Activated T-helper 1 cell treated with anti-CD3 and anti-CD28 coated beads, Interleukin-2, amount 50 U/mL, for 16 hours (primary cell): Measurements from ENCODE around the gene DCAF15.
A peak's percentile ranks its signal among the peaks of the same experiment; 100 is the strongest.

Experiments used
- DNase-seq, 2 donors: peaks; one replicate each; pipeline ENCODE4 v3.0.0-alpha.2; 2020; ENCODE audit warnings: low read depth in 1 of 2, low spot score in 1 of 2

DCAF15 gene

DNA sequence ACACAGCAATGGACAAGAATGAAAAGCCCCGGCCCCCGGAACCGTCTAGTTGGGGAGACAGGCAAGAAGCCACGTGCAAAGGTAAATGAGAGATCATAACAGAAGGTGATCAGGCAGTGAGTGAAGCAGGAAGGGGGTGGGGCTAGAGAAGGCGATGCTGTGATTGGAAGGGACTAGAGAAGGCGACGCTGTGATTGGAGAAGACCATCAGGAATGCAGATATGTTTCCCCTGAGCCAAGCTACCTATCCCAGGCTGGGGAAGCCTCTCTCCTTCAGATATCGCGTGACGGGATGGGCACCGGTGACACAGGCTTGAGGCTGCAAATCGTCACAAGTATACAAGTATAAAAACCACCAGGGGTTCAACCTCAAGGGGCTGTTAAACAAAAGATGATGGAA is 21.8 kb downstream of the DCAF15 start:
- DNase-seq = no peak

DNA sequence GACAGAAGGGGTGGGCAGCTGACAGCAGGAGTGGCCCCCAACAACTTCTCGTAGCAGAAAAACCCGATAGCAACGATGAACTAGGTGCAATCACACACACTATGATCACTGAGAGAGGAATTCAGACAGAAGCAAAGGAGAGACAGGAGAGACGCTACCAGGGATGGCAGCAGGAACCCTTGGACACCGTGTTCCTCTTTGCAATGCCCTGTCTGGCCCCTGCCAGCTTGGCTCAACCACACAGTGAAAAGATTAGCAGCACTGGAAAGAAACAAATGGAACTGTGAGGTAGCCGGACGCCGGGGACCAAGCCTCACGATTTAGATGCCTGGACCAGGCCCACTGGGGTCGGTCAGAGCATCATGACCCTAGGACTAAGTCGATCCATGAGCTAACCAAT is 23.6 kb downstream of the DCAF15 start:
- DNase-seq = no peak

DNA sequence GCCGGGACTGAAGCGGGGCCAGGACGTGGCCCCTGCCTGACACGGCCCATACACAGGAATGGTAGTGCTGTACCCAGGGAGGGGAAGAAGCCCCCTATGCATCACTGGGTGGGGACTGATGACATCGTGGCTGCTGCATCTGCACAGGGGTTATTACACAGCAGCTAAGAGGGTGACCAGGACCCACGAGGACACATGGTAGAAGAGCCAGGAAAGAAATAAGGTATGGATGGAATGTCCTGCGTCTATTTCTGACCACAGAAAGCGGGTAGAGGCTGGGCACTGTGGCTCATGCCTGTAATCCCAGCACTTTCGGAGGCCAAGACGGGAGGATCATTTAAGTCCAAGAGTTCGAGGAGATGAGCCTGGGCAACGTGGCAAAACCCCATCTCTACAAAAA is 24.1 kb downstream of the DCAF15 start:
- no peak for DNase-seq

DNA sequence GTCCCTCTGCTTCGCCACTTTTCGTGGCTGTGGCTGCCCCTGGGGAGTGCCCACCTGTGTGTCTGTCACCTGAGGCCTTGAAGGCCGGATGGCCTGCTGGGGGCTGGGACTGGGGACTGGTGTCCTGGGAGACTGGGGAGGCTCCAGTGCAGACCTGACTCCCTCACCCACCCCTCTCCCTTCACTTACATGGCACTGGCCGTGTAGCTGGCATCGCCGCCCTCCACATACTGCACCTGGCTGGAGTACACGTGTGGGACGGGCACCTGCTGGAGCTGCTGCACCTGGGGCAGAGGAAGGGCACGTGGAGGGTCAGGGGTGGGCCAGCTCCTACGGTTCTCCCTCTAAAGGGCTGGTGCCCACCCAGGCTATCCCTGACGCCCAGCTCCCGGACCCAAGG is 25.5 kb downstream of the DCAF15 start:
- no peak for DNase-seq

DNA sequence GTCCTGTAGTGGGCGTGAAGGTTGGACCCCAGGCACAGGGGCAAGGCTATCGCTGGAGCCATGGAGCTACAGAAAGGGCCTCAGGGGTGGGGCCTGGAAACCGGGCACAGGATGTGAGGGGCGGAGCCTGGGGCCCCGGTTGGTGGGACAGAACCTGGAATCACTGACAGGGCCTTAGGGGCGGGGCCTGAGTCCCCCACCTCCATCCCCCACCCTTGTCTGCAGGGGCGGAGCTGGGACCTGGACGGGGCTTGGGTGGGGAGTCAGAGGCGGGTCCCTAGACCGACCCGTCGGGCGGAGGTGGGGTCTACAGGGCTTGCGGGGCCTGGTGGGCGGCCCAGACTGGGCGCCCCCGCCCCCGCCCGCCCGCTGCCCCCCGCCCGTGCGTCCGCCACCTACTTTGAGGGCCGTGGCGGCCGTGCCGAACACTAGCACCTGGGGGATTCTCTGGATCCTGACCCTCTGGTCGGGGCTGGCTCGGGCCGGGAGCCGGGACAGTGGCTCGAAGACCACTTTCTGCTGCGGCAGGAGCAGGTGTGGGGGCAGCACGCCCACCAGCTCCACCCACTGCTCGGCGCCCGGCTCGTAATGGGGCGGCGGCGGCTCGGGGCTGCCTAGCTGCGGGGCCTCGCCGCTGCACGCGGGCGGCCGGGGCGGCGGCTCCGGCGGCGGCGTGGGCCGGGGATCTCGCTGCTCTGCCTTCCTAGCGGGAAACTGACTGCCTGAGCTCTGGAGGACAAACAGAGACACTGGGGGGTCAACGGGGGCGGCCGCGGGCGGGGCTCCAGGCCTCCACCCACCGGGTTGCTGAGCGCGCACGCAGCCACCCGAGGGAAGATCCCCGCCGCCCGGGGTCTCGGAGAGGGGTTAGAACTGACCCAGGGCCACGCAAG is 26.3 kb downstream of the DCAF15 start:
- DNase-seq = no peak

DNA sequence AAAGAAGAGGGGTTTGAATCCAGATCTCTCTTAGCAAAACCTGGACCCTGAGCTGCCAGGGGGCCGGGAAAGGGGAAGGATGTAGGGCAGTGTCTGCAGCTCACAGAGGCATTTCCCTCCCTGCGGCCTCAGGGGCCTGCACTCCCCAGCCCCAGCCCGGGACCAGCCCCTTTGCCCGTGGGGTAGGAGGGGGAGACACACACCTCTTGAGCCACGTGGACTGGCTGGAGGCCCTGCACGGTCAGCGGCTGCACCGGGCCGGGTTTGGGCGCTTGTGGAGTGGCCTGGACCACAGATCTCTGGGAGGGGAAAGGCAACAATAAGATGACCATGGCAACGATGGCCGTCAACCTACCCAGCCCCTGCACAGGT is 26.9 kb downstream of the DCAF15 start:
- no peak for DNase-seq

DNA sequence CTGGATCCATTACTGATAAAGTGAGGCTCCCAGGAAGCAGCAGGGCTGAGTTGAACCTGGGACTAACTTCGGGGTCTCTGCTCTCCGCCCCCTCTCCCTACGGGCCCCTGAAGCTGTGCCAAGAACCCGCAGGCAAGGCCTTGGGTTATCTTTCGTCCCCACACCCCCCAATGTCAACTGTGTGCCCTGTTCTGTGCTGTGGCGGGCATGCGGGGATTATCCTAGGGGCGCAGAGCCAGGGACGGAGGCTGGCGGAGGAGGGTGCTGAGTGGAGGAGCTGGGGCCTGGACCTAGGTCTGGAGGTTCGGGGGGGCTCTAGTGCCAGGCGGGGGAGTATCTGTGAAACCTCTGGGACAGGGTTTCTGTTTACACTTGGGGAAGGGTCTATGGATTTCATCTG is 27.4 kb downstream of the DCAF15 start:
- no peak for DNase-seq

DNA sequence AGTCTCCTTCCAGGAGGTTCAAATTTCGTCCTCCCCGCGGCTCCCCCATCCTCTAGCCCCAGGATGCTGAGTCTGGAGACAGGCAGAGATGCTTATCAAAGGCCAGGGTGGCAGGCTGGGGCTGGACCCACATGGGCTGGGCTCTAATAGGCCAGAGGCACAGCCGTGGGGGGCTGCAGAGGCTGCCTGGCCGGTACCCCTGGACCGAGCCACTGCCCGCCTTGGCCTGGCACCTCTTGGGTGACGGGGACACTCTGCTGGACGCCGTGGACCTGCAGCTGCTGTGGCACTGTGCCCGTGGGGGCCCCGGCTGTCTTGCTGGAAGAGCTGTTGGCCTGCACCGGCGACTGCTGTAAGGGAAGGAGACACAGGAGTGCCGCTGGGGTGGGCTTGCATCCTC is 28.0 kb downstream of the DCAF15 start:
- no peak for DNase-seq

DNA sequence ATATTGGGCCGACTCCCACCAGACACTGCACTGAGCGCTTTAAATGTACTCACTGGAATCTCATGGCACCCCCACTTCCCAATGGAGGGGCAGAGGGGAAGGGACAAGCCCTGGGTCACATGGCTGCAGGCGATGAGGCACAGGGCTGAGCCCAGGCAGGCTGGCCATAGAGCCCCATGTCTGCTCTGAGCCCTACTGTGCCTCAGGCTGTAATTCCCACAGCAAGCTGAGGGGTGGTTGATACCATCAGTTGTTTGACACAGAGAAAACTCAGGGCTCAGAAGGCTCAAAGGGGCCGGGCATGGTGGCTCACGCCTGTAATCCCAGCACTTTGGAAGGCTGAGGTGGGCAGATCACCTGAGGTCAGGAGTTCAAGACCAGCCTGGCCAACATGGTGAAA is 28.7 kb downstream of the DCAF15 start:
- DNase-seq = no peak

DNA sequence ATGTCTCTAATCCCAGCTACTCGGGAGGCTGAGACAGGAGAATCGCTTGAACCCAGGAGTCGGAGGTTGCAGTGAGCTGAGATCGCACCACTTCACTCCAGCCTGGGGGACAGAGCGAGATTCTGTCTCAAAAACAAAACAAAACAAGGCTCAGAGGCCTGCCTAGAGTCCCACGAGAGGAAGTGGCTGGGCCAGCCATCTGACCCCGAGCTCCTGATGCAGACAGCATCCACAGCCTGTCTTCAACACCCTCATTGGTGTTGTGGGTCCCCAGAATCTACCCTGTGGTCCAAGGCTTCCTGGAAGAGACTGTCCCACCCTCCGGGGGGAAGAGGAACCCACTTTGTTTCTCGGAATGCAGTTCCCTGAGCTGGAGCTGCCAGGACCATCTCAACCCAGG is 29.2 kb downstream of the DCAF15 start:
- DNase-seq = no peak

DNA sequence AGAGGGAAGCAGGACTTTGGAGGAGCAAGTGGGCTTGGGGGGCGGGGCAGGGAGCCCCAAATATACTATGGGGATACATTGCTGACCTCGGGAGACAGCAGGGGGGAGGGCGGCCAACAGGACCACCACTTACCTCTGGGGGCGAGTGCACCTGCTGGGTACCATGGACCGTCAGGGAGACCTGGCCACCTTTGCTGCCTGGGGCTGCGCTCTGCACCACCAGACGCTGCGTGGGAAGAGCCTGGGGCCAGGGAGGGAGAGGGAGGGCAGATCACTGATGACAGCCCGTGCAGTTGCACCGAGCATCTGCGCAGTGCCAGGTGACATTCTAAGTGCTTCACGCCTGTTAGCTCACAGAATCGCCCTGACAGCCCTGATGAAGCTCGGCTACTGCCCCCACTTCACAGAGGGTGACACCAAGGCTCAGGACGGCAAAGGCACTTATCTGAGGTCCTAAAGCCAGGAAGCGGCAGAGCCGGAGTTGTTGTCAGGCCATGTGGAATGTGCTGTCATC is 29.7 kb downstream of the DCAF15 start:
- DNase-seq = no peak

DNA sequence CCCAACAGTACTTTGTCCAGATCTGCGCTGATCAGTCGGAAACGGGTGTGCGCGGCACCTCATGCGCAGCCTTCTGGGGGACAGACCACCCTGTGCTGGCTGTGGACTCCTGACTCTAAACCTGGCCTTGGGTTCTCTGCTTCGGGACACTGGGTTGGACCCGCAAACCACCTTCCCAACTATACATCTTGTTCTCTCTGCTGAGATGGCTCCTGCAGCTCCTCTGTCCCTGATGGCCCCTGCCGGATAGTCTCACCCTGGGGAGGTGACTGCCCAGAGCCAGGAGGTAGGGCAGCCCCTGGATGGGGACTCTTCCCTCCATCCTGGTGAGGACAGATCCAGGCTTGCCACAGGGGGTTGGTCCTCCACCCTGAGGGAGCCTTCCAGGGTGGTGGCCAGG is 30.5 kb downstream of the DCAF15 start:
- DNase-seq = no peak

DNA sequence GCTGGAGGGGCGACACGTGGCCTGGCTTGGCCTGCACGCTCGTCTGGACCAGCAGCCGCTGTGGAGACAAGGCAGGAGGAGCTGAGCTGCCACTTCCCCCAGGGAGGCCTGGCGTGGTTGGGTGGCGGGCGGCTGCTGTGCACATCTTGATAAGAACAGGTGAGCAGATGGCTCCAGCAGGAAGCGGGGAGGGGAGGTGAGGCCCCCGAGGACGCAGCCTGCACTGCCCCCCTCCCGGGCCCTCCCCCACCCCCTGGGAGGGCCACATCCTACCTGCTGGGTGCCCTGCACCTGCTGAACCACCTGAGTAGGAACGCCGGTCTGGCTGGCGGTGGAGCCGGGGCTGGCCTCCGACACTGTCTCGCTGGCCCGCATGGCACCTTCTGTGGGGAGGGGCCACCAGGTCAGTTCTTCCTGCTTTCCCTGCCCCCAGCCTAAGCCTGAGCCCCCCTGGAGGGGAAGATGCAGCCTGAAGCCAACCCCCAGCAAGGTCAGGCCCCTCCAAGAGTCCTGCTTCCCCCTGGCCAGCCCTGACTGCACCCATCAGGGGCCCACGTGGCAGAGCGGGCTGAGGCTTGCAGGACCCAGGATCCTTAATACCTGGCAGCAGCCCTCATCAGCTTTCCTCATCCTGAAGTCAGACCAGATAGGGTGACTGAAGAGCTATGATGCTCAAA is 31.0 kb downstream of the DCAF15 start:
- DNase-seq = peak in 1 of 2 donors; percentile 30

DNA sequence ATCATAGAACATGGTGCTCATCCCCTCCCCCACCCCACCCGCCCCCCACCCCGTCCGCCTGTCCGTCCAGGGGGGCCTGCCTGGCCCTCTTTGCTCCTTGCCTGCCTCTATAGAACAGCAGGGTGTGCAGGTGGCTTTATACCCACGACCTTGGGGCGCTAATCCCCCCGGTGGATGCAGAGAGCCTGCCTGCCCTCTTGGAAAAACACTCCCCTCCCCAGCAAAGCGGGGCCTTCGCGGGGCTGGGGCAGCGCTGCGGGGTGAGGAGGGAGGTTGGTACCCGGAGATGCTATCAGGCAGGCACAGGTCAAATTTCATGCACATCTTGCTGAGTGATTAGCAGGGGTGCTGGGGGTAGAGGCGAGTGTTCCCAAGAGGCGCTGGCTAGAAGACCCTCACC is 31.9 kb downstream of the DCAF15 start:
- no peak for DNase-seq

DNA sequence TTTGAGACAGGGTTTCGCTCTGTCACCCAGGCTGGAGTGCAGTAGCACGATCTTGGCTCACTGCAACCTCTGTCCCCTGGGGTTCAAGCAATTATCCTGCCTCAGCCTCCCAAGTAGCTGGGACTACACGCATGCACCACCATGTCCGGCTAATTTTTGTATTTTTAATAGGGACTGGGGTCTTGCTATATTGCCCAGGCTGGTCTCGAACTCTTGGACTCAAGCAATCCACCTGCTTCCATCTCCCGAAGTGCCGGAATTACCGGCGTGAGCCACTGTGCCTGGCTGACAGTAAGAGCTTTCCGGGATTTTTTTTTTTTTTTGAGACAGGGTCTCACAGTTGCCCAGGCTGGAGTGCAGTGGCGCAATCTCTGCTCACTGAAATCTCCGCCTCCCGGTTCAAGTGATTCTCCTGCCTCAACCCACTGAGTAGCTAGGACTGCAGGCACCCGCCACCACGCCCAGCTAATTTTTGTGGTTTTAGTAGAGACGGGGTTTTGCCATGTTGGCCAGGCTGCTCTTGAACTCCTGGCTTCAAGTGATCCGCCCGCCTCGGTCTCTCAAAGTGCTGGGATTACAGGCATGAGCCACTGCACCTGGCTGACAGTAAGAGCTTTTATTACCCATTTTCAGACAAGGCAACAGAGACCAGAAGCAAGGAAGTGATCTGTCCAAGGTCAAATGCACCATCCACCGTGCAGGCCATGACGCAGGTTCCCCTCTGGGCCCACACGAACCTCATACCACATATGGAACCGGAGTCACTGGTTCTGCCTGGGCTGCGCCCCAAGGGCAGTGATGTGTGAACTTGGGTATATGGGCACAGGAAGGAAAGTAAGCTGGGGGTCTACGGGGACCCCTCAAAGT is 32.8 kb downstream of the DCAF15 start:
- no peak for DNase-seq

DNA sequence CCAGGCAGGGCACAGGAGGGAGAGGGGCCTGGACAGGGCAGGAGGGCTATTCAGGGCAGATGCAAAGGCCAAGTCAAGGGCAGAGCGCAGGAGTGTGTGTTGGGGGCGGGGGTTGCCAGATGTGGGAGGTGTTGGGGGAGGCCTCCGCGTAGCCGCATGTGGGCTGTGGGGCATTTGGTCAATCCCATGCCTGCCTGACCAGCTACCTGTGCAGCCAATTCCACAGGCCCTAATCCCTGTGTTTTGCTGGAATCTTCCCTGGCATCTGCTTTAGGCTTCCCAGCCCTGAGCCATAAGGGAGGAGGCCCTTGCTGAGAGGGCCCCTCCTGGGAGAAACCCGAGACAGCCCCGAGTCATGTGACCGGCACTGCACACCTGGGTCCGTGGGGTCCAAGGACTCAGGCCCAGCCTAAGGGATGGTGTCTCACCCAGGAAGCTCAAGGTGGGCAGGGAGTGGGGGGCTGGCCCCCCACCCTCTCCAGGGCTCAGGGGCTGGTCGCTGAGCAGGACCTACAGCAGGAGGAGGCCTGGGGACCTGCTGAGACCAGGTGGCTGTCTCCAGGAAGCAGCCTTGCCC is 33.5 kb downstream of the DCAF15 start:
- DNase-seq = no peak

DNA sequence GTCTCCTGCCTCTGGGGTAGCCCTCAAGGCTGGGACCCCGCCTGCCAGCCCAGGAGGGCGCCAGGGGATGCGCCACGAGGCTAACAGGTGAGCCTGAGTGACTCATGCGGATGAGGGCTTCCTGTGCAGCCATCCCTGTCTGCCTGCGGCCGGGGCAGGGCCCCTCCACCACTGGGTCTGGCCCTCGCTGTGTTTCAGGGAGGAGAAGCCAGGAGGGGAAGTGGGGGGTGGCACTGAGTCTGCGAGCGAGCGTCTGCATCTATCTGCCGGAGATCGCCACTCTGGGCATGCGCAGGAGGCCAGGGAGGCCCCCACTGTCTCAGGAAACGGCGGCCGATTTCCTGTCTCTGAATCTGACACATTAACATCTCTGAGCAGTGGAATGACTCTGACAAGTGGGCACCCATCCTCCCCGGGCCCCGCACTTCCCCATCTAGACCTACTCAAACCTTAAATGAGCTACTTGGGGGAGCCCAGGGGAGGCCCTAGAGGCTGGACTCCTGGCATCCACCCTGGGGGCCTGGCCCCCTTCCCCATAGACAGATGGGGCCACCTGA is 34.1 kb downstream of the DCAF15 start:
- DNase-seq = peak; percentile 96 to 97

DNA sequence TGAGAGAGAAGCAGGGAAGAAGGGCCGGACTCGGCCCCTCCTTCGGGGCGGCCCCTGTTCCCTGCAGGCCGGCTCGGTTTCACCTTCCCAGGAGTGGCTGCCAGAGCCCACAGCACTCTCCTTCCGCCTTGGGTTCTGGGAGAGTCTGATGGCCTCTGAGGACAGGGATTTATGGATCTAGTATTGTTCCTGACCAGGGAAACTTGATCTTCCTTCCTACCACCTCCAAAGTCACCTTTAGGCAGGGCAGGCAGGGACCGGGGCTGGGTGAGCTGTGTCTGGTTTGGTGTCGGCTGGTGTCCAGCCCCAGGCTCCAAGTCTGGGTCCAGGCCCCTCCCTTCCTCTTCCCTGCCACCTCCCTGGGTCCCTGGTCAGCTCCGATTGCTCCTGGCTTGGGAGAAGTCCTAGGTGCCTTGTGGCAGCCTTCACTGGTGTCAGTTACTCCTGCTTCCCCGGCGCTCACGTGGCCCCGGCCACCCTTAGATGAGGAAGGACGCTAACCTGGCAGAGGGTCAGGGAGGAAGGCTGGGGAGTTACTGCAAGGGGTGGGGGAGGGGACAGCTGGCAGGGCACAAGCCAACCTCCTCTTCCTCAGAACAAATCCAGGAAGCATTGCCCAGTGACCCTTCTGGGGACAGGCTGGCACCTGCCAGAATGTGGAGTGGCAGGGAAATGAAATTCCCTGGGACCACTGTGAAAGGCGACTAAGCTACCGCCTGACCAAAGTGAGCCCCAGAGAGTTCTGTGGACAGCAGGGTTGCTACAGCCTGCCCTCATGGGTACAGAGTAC is 35.0 kb downstream of the DCAF15 start:
- DNase-seq = no peak

DNA sequence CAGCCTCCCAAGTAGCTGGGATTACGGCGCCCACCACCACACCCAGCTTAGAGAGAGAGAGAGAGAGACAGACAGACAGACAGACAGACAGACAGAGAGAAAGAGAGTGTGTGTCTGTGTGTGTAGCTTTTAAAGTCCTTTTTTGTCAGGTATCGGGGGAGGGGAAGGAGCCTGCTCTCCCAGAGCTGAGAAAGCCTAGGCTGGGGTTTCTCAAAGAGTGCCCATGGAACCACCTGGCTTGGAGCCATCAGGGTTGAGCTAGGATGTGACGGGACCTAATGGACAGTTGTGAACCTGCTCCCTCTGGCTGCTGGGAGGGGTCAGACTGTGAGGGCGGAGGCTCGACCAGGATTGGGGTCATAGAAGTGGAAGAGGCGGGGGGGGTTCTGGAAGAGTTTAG is 37.2 kb downstream of the DCAF15 start:
- no peak for DNase-seq

DNA sequence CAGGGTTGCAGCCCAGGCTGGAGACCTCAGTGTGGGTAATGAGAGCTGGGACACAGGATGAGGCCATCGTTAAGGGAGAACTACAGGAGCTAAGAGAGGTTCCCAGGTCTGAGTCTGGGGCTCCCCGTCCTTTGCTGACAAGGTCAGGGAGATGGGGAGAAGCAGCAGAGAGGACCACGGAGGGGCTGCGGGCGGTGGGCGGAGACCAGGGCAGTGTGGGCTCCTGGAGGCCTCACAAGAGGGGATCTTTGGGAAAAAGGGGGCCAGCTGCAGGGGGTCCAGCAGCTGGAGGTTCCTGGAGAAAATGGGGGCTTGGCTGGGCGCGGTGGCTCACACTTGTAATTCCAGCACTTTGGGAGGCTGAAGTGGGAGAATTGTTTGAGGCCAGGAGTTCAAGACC is 37.8 kb downstream of the DCAF15 start:
- no peak for DNase-seq
